HS-27A (cell line): ENCODE results near the gene MYBPH.

Source experiments
- DNase-seq: peaks from one replicate; pipeline ENCODE4 v3.0.0-alpha.2; 2012; ENCODE audit warnings: low read depth, missing footprints

Gene MYBPH

GRCh38 chr1:203199816-203200571 is 24.4 kb upstream of the MYBPH start:
- DNase-seq = no peak

GRCh38 chr1:203199481-203199815 is 23.8 kb upstream of the MYBPH start:
- no peak for DNase-seq

- DNase-seq = no peak
Observed at GRCh38 chr1:203199002-203199401, 23.4 kb upstream of the MYBPH start.

GRCh38 chr1:203197625-203198024 is 22.0 kb upstream of the MYBPH start:
- DNase-seq = peak; percentile 33

- no peak for DNase-seq
Observed at GRCh38 chr1:203196371-203196770, 20.7 kb upstream of the MYBPH start.

- no peak for DNase-seq
Observed at GRCh38 chr1:203190949-203191348, 15.3 kb upstream of the MYBPH start.

- no peak for DNase-seq
Observed at GRCh38 chr1:203189951-203190352, 14.3 kb upstream of the MYBPH start.

GRCh38 chr1:203188686-203189232 is 13.1 kb upstream of the MYBPH start:
- DNase-seq = no peak

GRCh38 chr1:203187689-203188264 is 12.2 kb upstream of the MYBPH start:
- DNase-seq = no peak

GRCh38 chr1:203187304-203187685 is 11.7 kb upstream of the MYBPH start:
- no peak for DNase-seq

- no peak for DNase-seq
Observed at GRCh38 chr1:203186446-203187303, 11.0 kb upstream of the MYBPH start, which contains the start of gene CHI3L1. CHI3L1 (minus strand) TSS chr1:203186704; CDS start chr1:203186623, 81 bp downstream.

- no peak for DNase-seq
Observed at GRCh38 chr1:203186091-203186445, 10.4 kb upstream of the MYBPH start.

- DNase-seq = no peak
Observed at GRCh38 chr1:203185585-203185984, 10.0 kb upstream of the MYBPH start.

GRCh38 chr1:203185061-203185461 is 9.4 kb upstream of the MYBPH start:
- DNase-seq = no peak

GRCh38 chr1:203184467-203184866 is 8.8 kb upstream of the MYBPH start:
- no peak for DNase-seq

GRCh38 chr1:203183828-203184227 is 8.2 kb upstream of the MYBPH start:
- DNase-seq = no peak

- DNase-seq = no peak
Observed at GRCh38 chr1:203182387-203182953, 6.8 kb upstream of the MYBPH start.

GRCh38 chr1:203181586-203182386 is 6.2 kb upstream of the MYBPH start:
- no peak for DNase-seq

- no peak for DNase-seq
Observed at GRCh38 chr1:203180611-203181330, 5.1 kb upstream of the MYBPH start.

GRCh38 chr1:203179667-203180005 is 4.0 kb upstream of the MYBPH start:
- DNase-seq = no peak
